GM19023 (cell line): Measurements from ENCODE around the gene LST1.
A peak's percentile ranks its signal among the peaks of the same experiment; 100 is the strongest.
"Not testable (repeated sequence)": the region's sequence is repeated elsewhere in the genome, so short reads cannot be mapped to it uniquely, and the experiment has no call there.

Experiments used
- ATAC-seq: cut with Tn5 transposase; IDR thresholded peaks from one replicate; pipeline ENCODE4 v1.9.1; 2021; ENCODE audit warnings: mild to moderate bottlenecking, moderate library complexity; ENCODE audit not compliant: unreplicated experiment

The LST1 gene

GRCh38 chr6:31580438-31580740 is 5.7 kb upstream of the LST1 start:
- ATAC-seq: no peak

GRCh38 chr6:31580807-31581433 is 5.2 kb upstream of the LST1 start:
- ATAC-seq: peak; percentile 64

- no peak for ATAC-seq
Measured at GRCh38 chr6:31581434-31582229, 4.4 kb upstream of the LST1 start.

GRCh38 chr6:31582230-31582643 is 3.8 kb upstream of the LST1 start, which contains the start of gene LTB:
Gene LTB, minus strand, starts transcription at chr6:31582424. Its CDS starts 7 bp downstream, at chr6:31582417.
- no peak for ATAC-seq

- ATAC-seq: no peak
Measured at GRCh38 chr6:31585491-31585890, 586 bp upstream of the LST1 start.

- ATAC-seq: no peak
Measured at GRCh38 chr6:31586599-31587281, 663 bp downstream of the LST1 start.

GRCh38 chr6:31587791-31588777 is 2.0 kb downstream of the LST1 start:
- no peak for ATAC-seq

GRCh38 chr6:31588871-31589650 is 3.0 kb downstream of the LST1 start:
- ATAC-seq: no peak

GRCh38 chr6:31590691-31591090 is 4.6 kb downstream of the LST1 start:
- not testable (repeated sequence) for ATAC-seq

GRCh38 chr6:31592396-31592771 is 6.3 kb downstream of the LST1 start:
- no peak for ATAC-seq

- no peak for ATAC-seq
Measured at GRCh38 chr6:31597006-31597405, 10.9 kb downstream of the LST1 start.

GRCh38 chr6:31607317-31607716 is 21.2 kb downstream of the LST1 start:
- ATAC-seq: no peak

- ATAC-seq: no peak
Measured at GRCh38 chr6:31609519-31610406, 23.7 kb downstream of the LST1 start.

- no peak for ATAC-seq
Measured at GRCh38 chr6:31610968-31611367, 24.9 kb downstream of the LST1 start.

GRCh38 chr6:31614075-31614619 is 28.1 kb downstream of the LST1 start:
- ATAC-seq: no peak

GRCh38 chr6:31614684-31615578 is 28.9 kb downstream of the LST1 start, which contains the start of gene AIF1:
Gene AIF1, plus strand, starts transcription at chr6:31615234. Its CDS starts 96 bp downstream, at chr6:31615330.
- ATAC-seq: no peak

- no peak for ATAC-seq
Measured at GRCh38 chr6:31615748-31616147, 29.7 kb downstream of the LST1 start.

- no peak for ATAC-seq
Measured at GRCh38 chr6:31617010-31617409, 30.9 kb downstream of the LST1 start.
